NCI-H524 treated with DMSO at 0.1 percent for 48 hours (cell line): ENCODE data around the gene MUC2.

Source experiments
- DNase-seq: peaks from one replicate; lab custom pipeline; 2025; lab: John Stamatoyannopoulos, UW

Gene MUC2

DNA sequence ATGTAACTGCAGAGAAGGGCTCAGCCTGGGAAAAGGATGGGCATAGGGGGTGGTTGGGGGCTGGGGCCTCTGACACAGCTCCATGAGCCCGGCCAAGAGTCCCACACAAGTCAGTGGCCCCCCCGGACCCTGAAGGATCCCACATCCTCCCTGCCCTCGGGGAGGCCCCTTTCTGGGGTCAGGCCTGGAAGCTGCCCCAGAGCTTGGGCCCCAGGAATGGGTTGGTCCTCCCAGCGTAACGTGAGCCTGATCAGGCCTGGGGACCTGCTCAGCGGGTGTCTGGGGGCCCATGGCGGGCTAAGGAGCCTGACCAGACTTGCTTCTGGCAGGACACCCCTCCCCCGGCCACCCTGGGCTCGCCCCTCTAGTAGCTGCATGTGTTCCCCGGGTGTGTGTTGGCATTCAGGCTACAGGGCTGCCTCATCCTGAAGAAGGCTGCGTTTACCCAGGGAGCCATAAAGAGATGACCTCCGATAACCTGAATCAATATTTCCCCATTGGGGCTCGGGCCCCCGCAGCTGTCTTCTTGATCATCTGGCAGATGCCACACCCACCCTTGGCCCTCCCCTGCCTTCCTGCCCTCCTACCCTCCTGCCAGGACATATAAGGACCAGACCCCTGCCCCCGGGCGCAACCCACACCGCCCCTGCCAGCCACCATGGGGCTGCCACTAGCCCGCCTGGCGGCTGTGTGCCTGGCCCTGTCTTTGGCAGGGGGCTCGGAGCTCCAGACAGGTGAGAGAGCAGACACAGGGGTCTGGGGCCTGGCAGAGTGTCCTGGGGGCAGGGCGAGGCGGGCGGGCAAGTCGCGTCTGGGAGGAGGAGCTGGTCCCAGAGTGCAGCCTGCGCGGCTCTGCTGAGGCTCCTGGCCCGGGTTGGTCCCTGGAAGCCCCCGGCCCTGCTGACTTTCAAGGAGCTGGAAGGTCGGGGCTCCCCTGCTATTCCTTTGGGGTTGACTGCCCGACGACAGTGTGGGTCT, at the start of gene MUC2:
TSS of gene MUC2 (plus strand) at position 631 of the 978 bp plus-strand sequence.
- DNase-seq: no peak

DNA sequence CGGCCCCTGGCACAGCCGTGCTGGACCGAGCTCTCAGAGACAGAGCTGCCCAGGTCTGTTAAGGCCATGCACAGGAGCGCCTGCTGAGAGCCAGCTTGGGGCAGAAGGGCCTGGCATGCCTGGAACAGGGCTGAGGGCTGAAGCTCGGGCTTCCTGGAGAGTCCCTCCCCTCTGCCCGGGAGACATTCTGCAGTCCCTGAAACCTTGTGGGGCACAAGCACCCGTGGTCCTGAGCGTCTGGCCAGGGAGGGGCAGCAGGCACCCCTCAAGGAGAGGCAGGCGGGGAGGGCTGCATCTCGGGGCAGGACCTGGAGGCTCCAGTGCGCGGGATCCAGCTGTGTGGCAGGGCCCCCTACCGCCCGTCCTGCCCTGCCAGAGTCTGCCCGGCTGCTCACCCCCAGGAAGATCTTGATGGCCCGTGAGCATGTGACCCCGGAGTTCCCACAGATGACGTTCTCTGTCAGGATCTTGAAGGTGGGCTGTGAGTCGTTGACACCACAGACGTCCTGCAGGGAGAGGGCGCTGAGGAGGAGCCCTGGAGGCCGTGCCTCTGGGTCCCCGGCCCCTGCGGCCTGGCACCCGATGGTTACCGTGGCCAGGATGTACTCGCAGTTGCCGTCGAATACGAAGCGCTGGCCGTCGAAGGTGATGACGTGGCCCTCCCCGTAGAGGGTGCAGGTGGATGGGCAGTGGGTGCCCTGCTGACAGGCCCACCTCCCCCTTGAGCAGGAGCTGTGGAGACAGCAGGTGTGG, 49.1 kb upstream of the MUC2 start:
- DNase-seq: no peak

- DNase-seq: no peak
Observed at GRCh38 chr11:1026163-1026450, 48.6 kb upstream of the MUC2 start.

DNA sequence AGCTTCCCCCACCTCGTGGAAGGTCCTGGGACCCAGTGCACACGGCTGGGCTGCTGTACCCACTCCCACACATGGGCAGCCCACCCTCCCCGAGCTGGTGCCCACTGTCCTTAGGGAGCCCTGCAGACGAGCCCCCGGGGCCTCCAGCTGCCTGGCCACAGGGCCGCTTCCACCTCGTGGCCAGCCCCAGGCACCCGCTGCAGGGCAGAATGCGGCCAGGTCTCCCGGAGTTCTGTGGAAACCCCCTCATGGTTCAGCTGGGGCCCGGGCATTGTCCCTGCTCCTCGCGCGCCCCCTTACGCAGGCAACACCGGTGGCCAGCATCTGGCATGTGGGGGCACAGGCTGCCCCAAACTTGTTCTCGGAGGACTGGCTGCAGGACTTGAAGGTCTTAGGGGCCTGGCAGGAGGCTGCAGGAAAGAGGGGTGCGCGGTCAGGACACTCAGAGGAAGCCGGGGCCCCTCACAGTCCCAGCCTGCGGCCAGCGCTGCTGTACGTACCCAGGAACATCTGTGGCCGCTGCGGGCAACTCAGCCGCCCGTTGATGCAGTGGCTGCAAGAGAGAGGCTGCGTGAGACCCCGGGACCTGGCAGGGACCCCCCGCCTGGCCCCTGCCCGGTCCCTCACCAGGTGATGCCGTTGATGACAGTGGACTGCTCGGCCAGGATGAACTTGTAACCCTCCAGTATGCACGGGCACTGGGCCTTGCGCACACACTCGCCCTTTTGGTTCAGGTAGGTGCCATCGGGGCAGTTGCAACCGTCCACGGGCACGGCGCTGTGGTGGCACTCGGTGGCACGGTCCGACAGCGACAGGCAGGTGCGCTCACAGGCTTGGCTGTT, 47.8 kb upstream of the MUC2 start:
- no peak for DNase-seq

- DNase-seq: no peak
Observed at GRCh38 chr11:1027483-1028290, 47.0 kb upstream of the MUC2 start.

- DNase-seq: no peak
Observed at GRCh38 chr11:1028291-1028540, 46.5 kb upstream of the MUC2 start.

DNA sequence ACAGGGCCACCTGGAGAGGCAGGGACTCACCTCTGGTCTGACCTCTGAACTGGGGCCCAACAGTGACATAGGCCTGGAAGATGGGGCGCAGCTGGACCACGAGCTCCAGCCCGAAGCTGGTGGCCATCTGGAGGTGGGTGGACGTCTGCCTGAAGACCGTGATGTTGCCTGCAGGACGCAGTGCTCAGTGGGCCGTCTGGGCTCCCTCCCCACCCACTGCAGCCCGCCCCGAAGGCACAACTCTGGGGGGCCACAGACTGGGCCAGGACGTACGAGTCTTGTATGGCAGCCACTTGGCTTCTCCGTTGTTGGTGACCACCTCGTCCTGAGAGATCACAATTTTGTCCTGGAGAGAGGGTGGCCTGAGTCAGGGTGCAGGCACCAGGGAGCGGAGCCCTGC, 46.1 kb upstream of the MUC2 start:
- DNase-seq: no peak

GRCh38 chr11:1029051-1029450, 45.6 kb upstream of the MUC2 start:
- no peak for DNase-seq

DNA sequence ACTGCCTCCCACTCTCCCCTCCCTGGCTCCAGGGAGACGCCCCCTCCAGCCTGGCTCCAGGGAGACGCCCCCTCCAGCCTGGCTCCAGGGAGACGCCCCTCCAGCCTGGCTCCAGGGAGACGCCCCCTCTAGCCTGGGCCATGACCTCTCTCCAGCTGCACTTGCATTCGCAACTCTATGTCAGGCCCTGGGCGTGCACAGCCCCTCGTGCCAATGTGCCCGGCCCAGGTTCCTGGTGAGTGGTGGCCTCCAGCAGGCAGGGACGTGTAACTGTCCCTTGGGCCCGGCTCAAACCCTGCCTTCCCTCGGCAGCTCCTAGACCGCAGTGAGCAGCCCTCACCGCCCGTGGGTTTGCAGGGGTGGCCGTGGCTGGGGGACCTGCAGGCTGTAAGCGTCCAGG, 45.0 kb upstream of the MUC2 start:
- DNase-seq: no peak

GRCh38 chr11:1030086-1030485, 44.6 kb upstream of the MUC2 start:
- DNase-seq: no peak

GRCh38 chr11:1030556-1030955, 44.1 kb upstream of the MUC2 start:
- DNase-seq: no peak

DNA sequence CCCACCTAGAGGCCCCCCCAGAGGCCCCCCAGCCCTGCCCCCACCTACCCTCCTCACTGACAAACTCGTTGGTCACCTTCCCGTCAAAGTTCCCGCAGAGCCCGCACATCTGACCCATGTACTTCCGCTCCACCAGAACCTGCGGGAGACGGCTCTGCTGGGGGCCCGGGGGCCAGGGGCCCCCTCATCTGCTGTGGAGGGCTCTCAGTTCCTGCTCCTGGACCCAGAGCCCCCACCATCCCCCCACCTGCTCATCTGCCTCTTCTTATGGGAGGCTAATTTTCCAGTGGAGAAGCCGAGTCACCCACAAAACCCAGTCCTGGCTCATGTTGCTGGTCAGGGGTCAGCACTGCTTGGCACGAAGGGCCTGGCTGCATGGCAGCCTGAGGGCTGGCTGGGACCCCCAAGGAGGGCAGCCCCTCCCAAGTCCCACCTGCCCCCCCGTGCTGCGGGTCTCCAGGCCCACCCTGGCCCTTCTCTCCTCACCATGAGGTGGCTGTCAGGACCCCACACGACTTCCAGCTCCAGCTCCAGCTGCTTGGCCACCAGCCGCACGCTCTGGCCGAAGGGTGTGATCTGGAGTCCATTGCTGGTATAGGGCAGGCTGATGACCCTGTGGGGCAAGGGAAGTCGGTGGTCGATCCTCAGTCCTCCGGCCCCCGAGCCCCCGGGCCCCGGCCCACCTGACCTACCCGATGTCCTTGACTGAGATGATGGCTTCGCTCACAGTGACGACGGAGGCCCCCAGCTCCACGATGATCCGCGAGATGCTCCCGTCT, 43.4 kb upstream of the MUC2 start:
- DNase-seq: no peak

DNA sequence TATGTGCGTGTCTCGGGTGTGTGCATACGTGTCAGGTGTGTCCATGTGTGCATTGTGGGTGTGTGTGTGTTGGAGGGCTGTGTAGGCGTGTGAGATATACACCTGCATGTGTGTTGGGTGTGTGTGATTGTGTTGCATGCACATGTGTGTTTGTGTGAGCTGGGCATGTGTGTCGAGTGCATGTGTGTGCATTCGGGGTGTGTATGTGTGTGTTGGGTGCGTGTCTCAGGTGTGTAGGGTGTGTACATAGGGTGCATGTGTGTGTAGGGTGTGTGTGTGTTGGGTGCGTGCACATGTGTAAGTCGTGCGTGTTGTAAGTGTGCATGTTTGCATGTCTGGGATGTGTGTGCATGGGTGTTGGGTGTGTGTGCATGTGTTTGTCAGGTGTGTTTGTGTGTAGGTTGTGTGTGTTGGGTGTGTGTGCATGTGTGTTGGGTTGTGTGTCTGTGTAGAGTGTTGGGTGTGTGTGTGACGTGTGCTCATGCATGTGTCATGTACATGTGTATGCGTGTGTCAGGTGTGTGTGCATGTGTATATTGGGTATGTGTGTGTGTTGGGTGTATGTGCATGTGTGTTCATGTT, 42.3 kb upstream of the MUC2 start:
- no peak for DNase-seq

DNA sequence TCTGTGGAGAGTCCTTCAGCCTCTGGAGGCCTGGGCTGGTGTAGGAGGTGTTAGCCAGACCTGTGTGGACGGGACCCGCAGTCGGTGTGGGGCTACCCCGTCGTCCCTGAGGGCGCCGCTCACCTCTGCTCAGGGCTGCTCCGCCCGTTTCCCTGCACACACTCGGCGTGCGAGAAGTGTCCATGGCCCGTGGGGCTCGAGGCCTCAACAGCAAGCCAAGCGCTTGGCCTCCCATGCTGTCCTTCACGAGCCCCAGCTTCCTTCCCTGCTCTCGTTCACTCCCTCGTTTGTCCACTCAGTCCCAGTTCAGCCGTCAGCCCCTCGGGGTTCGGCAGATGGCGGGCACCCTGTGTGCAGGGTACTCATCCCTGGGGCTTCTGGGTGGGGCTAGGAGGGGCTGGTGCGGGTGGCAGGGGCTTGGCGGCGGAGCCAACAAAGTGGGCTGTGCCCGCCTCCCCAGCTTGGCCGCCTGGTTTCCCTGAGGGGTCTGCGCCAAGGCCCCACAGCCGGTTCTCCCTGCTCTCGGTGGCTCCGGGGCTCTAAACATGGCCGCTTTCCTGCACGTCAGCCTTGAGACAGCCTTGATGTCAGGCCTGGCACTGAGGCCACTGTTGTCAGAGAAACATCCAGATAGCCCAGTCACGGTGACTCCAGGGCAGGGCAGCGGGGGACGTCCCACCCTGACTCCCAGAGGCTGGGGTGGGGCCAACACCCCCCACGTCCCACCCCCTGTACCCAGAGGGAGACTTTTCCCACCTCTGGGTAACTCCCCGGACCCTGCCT, 41.5 kb upstream of the MUC2 start:
- no peak for DNase-seq

GRCh38 chr11:1034001-1034400, 40.7 kb upstream of the MUC2 start:
- no peak for DNase-seq

DNA sequence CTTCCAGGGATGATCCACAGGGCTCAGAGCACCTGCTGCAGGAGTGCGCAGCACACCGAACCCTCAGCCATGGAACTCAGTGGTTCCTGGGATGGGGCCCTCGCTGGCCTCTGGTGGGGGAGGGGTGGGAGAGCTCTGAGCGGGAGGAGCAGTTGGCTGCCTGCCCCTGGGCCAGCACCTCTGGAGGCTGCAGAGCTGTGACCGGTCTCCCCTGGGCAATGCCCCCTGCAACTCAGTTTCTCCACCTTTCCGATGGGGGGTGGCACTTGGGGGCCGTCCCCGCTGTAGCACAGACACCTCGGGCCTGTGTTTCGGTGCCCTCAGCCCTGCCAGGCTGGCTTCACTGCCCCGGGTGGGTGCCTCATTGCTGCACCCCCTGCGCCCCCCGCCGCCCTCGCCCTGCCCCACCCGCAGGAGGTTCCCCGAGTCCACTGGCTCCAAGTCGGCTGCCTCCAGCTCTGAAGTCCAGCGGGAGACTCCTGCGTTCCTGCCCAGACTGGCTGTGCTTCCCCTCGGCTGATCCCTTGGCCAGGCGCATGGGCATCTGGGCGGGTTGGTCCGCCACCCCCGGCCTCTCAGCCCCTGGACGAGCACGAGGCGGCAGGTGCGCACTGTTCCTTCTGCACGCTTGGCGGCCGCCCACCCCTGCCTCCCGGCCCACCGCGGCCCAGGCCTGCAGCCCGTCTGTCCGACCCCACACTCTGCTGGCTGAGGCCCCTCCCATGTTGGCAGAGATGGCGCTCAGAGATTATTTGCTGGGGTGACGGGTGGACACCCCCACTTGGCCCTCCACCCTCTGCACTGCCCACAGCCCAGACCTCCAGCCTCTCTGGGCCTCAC, 40.0 kb upstream of the MUC2 start:
- no peak for DNase-seq

DNA sequence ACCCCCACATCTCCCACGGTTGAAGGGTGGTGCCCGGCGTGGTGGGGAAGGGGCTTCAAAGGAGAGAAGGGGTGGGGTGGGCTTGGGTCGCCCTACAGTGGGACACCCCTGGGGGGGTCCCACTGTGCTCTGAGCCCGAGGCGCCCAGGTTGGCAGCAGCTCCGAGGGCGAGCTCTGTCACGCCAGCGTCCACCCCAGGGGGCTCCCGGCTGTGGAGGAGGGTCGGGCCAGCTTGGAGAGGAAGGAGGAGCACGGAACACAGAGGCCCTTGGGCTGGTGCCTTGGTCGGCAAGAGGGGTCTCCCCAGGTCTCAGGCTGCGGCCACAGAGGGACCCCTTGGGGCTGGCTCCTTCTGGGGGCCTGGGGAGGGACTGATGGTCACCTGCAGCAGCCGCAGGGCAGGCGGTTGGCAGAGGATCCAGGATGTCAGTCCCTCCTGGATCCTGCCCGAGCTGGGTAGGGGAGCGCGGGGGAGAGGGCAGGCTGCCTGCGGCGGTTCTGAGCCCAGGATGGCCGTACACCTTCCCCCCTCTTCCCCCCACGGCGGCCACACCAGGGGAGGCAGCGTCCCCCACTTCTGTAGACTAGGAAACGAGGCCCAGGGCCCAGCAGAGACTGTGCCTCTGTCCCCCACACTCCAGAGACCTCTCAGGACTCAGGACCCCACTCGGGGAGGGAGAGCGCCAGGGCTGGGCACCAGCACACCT, 38.9 kb upstream of the MUC2 start:
- no peak for DNase-seq

- no peak for DNase-seq
Observed at GRCh38 chr11:1036303-1036923, 38.3 kb upstream of the MUC2 start, which contains the start of gene MUC6. MUC6 (minus strand) TSS chr11:1036718; CDS start chr11:1036655, 63 bp downstream.
